Measurements from ENCODE around the gene GNA12.

GRCh38 chr7:2866601-2867000 lies 22.5 kb upstream of the GNA12 start:
- TF ChIP-seq CTCF (IDR thresholded peaks at IDR 0.05), result no peak
- TF ChIP-seq POLR2A (IDR thresholded peaks at IDR 0.05), result no peak
- no peak for TF ChIP-seq POLR2AphosphoS5 (IDR thresholded peaks at IDR 0.05)

Data from gastroesophageal sphincter (tissue), 3 donors.